PC-3 (cell line): ENCODE results near the gene MLANA. TPM values are rescaled to one million over a fixed set of nuclear protein-coding genes. Genes with fewer than 3 reads are reported as not detected.

Experiments
- ATAC-seq: fragments of 200-7000 bp; cut with Tn5 transposase; 2 replicates; pipeline ENCODE4 v1.9.1; 2020; ENCODE audit warnings: mild to moderate bottlenecking, moderate library complexity
- BruUV-seq: library from RNA; stranded (reverse); fragments of 400-500 nt; replicated peaks from 2 replicates; lab custom pipeline; 2021; lab: Mats Ljungman, UMichigan
- CTCF ChIA-PET: fragments of 300-600 bp; sonication (Branson Sonifier 250); formaldehyde crosslinking; loops from one replicate; lab custom pipeline; 2022; ENCODE audit warnings: antibody characterized with exemption; lab: Charles Lee
- POLR2A ChIA-PET: fragments of 300-600 bp; sonication (Branson Sonifier 250); formaldehyde crosslinking; loops from one replicate; lab custom pipeline; 2022; ENCODE audit warnings: antibody characterized with exemption; ENCODE audit not compliant: unreplicated experiment; lab: Charles Lee
- DNase-seq: peaks from one replicate; pipeline ENCODE4 v3.0.0-alpha.2; 2015
- H2AFZ ChIP-seq: fragments of 300-600 bp; sonication (generic); 2 replicates; pipeline ENCODE4 v1.6.0; 2016; ENCODE audit warnings: antibody characterized with exemption, low read length
- H3F3A ChIP-seq: fragments of 300-600 bp; sonication (generic); one replicate; pipeline ENCODE4 v1.6.0; 2017; ENCODE audit warnings: antibody characterized with exemption, low read length, control low read depth, mild to moderate bottlenecking; ENCODE audit not compliant: unreplicated experiment
- H3K27ac ChIP-seq: fragments of 300-600 bp; sonication (generic); 2 replicates; pipeline ENCODE4 v1.5.1; 2016; ENCODE audit warnings: mild to moderate bottlenecking, low read length
- H3K27me3 ChIP-seq: fragments of 300-600 bp; sonication (generic); 2 replicates; pipeline ENCODE4 v1.6.1; 2016; ENCODE audit warnings: low read length, mixed read lengths
- H3K36me3 ChIP-seq: fragments of 300-600 bp; sonication (generic); 2 replicates; pipeline ENCODE4 v1.6.1; 2016; ENCODE audit warnings: low read depth, mixed run types, low read length, mixed read lengths
- H3K4me1 ChIP-seq: fragments of 300-600 bp; sonication (generic); 2 replicates; pipeline ENCODE4 v1.5.1; 2016; ENCODE audit warnings: low read length; ENCODE audit not compliant: insufficient read depth
- H3K4me2 ChIP-seq: fragments of 300-600 bp; sonication (generic); 2 replicates; pipeline ENCODE4 v1.6.0; 2016; ENCODE audit warnings: low read length
- H3K4me3 ChIP-seq: fragments of 300-600 bp; sonication (generic); 2 replicates; pipeline ENCODE4 v1.5.1; 2016; ENCODE audit warnings: mild to moderate bottlenecking, low read length, mixed read lengths
- H3K79me2 ChIP-seq: fragments of 300-600 bp; sonication (generic); 2 replicates; pipeline ENCODE4 v1.6.1; 2017; ENCODE audit warnings: low read length, mixed read lengths
- H3K9ac ChIP-seq: fragments of 300-600 bp; sonication (generic); 2 replicates; pipeline ENCODE4 v1.6.0; 2016; ENCODE audit warnings: mild to moderate bottlenecking, low read length
- H3K9me2 ChIP-seq: fragments of 300-600 bp; sonication (generic); replicated peaks from 2 replicates; pipeline ENCODE4 v1.6.1; 2016; ENCODE audit warnings: mixed run types, low read length, mixed read lengths
- H3K9me3 ChIP-seq: fragments of 300-600 bp; sonication (generic); 2 replicates; pipeline ENCODE4 v1.6.1; 2016; ENCODE audit warnings: low read length, mixed read lengths
- H4K20me1 ChIP-seq: fragments of 300-600 bp; sonication (generic); 2 replicates; pipeline ENCODE4 v1.6.1; 2016; ENCODE audit warnings: low read length, mixed read lengths
- EZH2 ChIP-seq: fragments of 300-600 bp; sonication (generic); IDR thresholded peaks from one replicate; pipeline ENCODE4 v1.6.1; 2017; ENCODE audit warnings: antibody characterized with exemption, mild to moderate bottlenecking, low read length; ENCODE audit not compliant: unreplicated experiment
- EZH2phosphoT487 ChIP-seq: fragments of 300-600 bp; sonication (generic); IDR thresholded peaks from 2 replicates; pipeline ENCODE4 v1.6.1; 2018; ENCODE audit warnings: mild to moderate bottlenecking, antibody characterized with exemption, low read length, borderline replicate concordance
- intact Hi-C: fragments of 100-400 bp; cut with micrococcal nuclease; formaldehyde crosslinking; loops from 2 replicates; pipeline ENCODE4 v1.9.0; 2023
- total RNA-seq: library from RNA; depleted of rRNA; stranded (reverse); fragments of >200 nt; gene quantifications from 2 replicates; pipeline ENCODE4 v1.2.3, GENCODE V29; 2014
- TF ChIP-seq, protein P1 (sequence below): fragments of 300-600 bp; sonication (generic); conservative IDR thresholded peaks from 2 replicates; pipeline ENCODE4 v1.5.1; 2017; ENCODE audit warnings: antibody characterized with exemption, low read depth, mild to moderate bottlenecking, low read length

MLANA gene
- total RNA-seq, 1 experiment from 2014 or later: not detected

- Histone ChIP-seq H2AFZ (no peak overlapping the region), H3K27me3 (no peaks in the 10 kb centered on the region), H3K9me2 (no peaks in the 10 kb centered on the region), H3F3A (peaks cover 8% of the 10 kb centered on the region), H4K20me1 (no peaks in the 10 kb centered on the region), H3K27ac (peak overlapping the region; percentile 63), H3K36me3 (no peaks in the 10 kb centered on the region), H3K4me2 (peak overlapping the region; percentile 12; the same call in 1 of the 2 replicates), H3K9me3 (no peaks in the 10 kb centered on the region), H3K4me3 (no peak overlapping the region), H3K79me2 (no peaks in the 10 kb centered on the region), H3K9ac (no peak overlapping the region), H3K4me1 (peaks cover 50% of the 10 kb centered on the region)
- TF ChIP-seq EZH2 (no peak), EZH2phosphoT487 (no peak)
- TF ChIP-seq, protein P1, sequence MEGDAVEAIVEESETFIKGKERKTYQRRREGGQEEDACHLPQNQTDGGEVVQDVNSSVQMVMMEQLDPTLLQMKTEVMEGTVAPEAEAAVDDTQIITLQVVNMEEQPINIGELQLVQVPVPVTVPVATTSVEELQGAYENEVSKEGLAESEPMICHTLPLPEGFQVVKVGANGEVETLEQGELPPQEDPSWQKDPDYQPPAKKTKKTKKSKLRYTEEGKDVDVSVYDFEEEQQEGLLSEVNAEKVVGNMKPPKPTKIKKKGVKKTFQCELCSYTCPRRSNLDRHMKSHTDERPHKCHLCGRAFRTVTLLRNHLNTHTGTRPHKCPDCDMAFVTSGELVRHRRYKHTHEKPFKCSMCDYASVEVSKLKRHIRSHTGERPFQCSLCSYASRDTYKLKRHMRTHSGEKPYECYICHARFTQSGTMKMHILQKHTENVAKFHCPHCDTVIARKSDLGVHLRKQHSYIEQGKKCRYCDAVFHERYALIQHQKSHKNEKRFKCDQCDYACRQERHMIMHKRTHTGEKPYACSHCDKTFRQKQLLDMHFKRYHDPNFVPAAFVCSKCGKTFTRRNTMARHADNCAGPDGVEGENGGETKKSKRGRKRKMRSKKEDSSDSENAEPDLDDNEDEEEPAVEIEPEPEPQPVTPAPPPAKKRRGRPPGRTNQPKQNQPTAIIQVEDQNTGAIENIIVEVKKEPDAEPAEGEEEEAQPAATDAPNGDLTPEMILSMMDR: no peak
- ChIA-PET POLR2A (no interaction called here), CTCF (no interaction called here)
- intact Hi-C loops: no loop called here
- DNase-seq (peak; percentile 81), ATAC-seq (peak; percentile 38; the same call in 1 of the 2 replicates)
- no TSS peak for BruUV-seq
These were observed 44.2 kb upstream of the MLANA start for GRCh38 chr9:5846501-5846921.

GRCh38 chr9:5848372-5848882 is 42.3 kb upstream of the MLANA start:
- Histone ChIP-seq H3K27ac (no peak overlapping the region), H3K79me2 (no peaks in the 10 kb centered on the region), H2AFZ (no peak overlapping the region), H3K9me2 (no peaks in the 10 kb centered on the region), H3K27me3 (no peaks in the 10 kb centered on the region), H3K4me3 (no peak overlapping the region), H3K9me3 (no peaks in the 10 kb centered on the region), H3K9ac (no peak overlapping the region), H4K20me1 (no peaks in the 10 kb centered on the region), H3K4me1 (peaks cover 46% of the 10 kb centered on the region), H3K4me2 (no peak overlapping the region), H3F3A (peaks cover 2% of the 10 kb centered on the region), H3K36me3 (no peaks in the 10 kb centered on the region)
- intact Hi-C loops: no loop called here
- ChIA-PET CTCF (no interaction called here), POLR2A (no interaction called here)
- no peak for DNase-seq
- TF ChIP-seq, protein P1: no peak
- no peak for TF ChIP-seq EZH2phosphoT487
- TF ChIP-seq EZH2: no peak
- no peak for ATAC-seq
- BruUV-seq: no TSS peak

GRCh38 chr9:5850724-5851122 is 40.0 kb upstream of the MLANA start:
- ATAC-seq (no peak), DNase-seq (no peak)
- CTCF ChIA-PET: no interaction called here
- POLR2A ChIA-PET: no interaction called here
- H3K27ac ChIP-seq: no peak overlapping the region
- no peaks in the 10 kb centered on the region for H3K36me3 ChIP-seq
- no peak for TF ChIP-seq EZH2phosphoT487
- TF ChIP-seq, protein P1: no peak
- no peak for TF ChIP-seq EZH2
- H4K20me1 ChIP-seq: no peaks in the 10 kb centered on the region
- intact Hi-C loops: no loop called here
- H3K27me3 ChIP-seq: no peaks in the 10 kb centered on the region
- BruUV-seq: no TSS peak
- H2AFZ ChIP-seq: no peak overlapping the region
- no peak overlapping the region for H3K9ac ChIP-seq
- no peaks in the 10 kb centered on the region for H3F3A ChIP-seq
- no peak overlapping the region for H3K4me3 ChIP-seq
- no peak overlapping the region for H3K4me2 ChIP-seq
- H3K9me2 ChIP-seq: no peaks in the 10 kb centered on the region
- H3K4me1 ChIP-seq: peaks cover 26% of the 10 kb centered on the region
- no peaks in the 10 kb centered on the region for H3K9me3 ChIP-seq
- H3K79me2 ChIP-seq: no peaks in the 10 kb centered on the region
